NCI-H2227 (cell line): Measurements from ENCODE around the gene SMIM20.
"Not testable (repeated sequence)": the region's sequence is repeated elsewhere in the genome, so short reads cannot be mapped to it uniquely, and the experiment has no call there.

ENCODE experiments used
- DNase-seq: peaks from one replicate; lab custom pipeline; 2025; ENCODE audit not compliant: unreplicated experiment; lab: John Stamatoyannopoulos, UW

The SMIM20 gene

GRCh38 chr4:25913851-25914669 is at the start of gene SMIM20:
Gene SMIM20, plus strand, starts transcription at chr4:25914220. Its CDS starts 94 bp downstream, at chr4:25914314.
- DNase-seq, result peak; percentile 75

- no peak for DNase-seq
Measured at GRCh38 chr4:25865586-25865985, 48.4 kb upstream of the SMIM20 start.

GRCh38 chr4:25866401-25866800 is 47.6 kb upstream of the SMIM20 start:
- DNase-seq, result not testable (repeated sequence)

GRCh38 chr4:25867781-25868294 is 46.2 kb upstream of the SMIM20 start:
- no peak for DNase-seq

DNA sequence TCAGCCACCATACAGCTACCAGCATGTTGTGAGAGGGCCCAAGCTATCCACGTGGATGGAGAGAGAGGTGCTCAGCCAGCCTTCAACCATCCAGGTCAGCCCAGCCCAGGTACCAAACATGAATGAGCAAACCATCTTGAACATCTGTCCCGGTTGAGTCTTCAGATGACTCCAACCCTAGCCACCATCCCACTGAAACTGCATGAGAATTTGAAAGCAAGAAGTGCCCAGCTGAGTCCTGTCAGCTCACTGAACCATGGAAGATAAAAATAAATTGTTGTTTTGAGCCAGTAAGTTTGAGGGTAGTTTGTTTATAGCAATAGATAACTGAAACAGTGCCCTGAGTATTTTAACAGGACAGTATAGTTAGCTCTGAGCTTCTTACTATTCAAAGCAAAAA is 43.9 kb upstream of the SMIM20 start:
- no peak for DNase-seq

GRCh38 chr4:25872851-25873631 is 41.0 kb upstream of the SMIM20 start:
- no peak for DNase-seq

- DNase-seq, result no peak
Measured at GRCh38 chr4:25873632-25874129, 40.3 kb upstream of the SMIM20 start.

- no peak for DNase-seq
Measured at GRCh38 chr4:25874655-25875054, 39.4 kb upstream of the SMIM20 start.

GRCh38 chr4:25875281-25875745 is 38.7 kb upstream of the SMIM20 start:
- no peak for DNase-seq

DNA sequence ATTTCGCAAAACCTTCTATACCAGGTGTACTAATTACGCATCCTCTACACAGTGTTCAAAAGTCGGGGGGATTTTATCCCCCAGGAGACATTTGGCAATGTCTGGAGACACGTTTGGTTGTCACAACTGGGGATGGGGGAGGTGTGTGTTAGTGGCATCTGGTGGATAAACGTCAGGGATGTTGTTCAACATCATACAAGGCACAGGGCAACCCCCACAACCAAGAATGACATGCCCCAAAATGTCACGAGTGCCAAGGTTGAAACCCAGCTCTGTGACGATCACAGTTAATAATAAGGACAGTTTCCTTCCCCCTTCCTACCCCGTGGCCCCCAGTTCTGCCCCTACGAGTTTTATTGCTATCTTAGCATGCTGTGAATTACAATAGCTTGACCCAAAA is 35.3 kb upstream of the SMIM20 start:
- no peak for DNase-seq

DNA sequence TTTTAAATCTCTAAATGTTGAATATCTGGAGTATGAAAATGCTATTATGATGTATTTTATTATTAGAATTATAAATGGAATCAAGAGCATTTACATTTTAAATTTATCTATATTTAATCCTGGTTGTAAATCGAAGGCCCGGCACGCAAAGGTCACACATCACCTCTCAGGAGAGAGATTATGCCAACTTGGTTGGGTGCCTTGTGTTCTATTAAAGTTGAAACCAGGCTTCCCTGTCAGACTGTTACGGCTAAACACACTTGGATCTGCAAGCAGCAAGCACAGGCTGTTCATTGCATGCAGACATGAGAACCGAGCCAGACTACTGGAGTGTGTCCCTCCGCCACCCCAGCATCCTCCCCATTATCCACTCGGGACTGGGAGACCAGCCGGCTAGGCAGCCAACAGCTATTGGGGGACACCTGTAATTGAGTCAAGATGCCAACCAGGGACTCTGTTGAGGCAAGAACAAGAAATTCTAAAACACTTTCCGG is 34.9 kb upstream of the SMIM20 start:
- no peak for DNase-seq

DNA sequence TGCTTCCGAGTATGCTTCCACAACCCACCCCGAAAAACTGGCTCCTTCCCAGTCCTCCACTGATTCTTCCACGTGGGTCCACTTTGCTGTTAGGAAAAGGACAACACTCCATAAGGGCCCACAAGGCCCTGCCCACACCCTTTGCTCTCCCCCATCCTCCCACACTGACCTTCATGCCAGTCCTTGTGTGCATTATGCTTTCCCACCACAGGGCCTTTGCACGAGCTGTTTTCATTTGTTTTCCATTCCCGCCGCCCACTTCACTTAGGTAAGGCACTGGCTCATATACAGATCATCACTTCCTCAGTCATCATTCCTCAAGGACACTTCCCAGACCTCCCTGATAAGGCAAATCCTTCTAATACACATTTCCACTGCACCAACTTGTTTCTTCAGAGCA is 34.4 kb upstream of the SMIM20 start:
- no peak for DNase-seq

- DNase-seq, result no peak
Measured at GRCh38 chr4:25879991-25880651, 33.9 kb upstream of the SMIM20 start.

DNA sequence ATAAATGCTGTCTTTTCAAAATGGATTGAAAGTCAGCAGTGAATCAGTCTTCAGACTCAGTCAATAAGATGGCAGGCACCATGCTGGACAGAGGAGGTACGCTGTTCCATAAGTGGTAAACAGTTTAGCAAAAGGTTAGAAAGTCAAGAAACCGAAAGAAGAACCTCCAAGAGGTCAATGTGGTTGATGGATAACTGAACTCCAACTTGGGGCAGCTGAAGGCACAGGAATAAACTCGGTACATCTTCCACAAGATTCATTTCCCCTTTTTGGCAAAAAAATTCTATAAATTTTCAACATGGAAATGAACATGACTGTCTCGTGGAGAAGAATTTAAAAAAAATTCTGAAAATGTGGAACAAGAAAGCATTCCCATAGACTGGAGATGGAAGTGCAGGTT is 32.8 kb upstream of the SMIM20 start:
- no peak for DNase-seq

GRCh38 chr4:25882226-25882625 is 31.8 kb upstream of the SMIM20 start:
- DNase-seq, result no peak

- DNase-seq, result no peak
Measured at GRCh38 chr4:25883565-25883964, 30.5 kb upstream of the SMIM20 start.

DNA sequence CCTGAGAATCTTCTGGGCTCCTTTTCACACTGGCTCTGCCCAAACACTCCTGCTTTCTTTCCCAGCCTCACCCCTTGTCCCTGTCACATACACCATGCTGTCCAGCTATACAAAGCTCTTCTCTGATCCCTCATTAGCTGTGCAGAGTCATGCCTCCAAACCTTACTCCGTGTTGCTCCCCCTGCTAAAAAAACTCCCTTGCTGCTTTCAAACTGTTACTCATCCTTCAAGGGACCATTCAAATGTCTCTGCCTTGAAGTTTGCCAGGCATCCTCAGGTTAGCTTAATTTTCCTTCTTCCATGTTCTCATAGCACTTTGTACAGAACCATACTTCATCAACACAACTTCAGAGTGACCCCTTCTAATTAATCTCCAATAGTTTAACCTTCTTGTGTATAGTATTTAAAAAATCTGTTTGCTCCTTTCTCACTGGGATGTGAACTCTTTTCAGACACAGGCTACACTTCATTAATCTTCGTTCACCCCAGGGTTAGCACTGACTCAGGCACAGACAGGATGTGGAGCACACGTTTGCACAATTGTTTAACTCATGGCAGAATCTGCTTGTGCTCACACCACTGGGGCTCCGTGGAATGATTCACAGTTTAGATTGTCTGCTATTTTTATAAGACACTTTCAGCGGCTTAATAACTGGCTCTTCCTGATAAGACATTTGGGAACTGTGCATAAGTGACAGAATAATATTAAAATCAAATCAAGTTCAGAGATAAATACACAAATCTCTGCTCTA is 29.8 kb upstream of the SMIM20 start:
- no peak for DNase-seq

DNA sequence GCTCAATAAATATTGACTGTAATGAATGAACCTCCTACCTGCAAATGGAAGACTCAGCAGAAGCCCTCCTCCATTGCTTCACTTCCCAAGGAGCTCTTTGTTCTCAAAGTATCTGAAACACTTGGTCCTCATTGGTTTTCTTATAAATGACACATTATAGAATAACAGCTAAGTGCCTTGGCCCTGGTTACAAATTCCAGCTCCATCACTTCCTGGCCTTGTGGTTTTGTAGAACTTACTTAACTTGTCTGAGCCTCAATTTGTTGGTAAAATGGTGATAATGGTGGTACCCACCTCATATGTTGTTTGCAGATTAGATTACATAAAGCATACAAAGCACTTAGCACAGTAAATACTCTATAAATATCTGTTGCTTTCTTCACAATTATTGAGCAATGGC is 25.2 kb upstream of the SMIM20 start:
- no peak for DNase-seq

DNA sequence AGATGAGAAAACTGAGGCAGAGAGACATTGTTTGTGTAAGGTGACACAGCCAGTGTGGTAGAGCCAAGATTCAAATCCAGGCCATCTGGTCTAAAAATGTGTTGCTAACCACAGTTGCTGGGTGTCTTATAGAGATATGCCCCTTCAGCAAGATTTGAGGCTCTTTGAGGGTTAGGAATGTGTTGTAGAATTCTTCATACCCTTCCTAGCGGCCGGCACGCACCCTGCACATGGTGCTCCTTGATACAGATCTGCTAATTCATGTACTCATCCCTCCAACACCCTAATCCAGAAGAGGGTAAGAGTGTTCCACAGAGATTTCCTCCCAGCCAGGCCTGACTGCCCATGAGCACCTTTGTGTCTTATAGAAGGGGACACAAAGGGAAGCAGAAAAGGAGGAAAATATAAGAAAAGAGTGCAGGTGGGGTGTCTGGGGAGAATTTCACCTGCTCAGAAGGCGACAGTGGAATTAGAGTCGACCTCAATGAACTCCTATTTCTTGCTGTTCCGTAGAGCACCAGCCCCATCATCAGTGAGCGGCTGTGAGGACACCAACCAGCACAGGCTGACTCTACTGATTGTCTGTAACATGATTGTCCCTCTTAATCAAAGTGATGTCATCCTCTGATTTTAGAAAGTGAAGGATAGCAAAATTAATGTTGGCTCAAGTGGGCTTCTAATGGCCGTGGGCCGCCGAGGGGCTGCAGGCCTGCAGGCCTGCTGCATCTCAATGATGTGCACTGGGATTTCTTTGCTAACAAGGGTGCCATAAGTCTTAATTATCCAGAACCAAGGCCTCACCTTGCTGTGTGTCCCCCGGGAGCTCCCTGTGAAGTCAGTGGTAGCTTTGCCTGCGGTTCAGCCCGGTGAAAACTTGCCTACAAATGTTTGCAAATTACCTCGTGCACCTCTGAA is 24.2 kb upstream of the SMIM20 start:
- DNase-seq, result peak; percentile 11
